IMR-90 (cell line): Measurements from ENCODE around the gene PCCA. TPM values are rescaled to one million over a fixed set of nuclear protein-coding genes. Genes with fewer than 3 reads are reported as not detected.

Source experiments
- ATAC-seq: fragments of 200-7000 bp; cut with Tn5 transposase; 2 replicates; pipeline ENCODE4 v1.9.1; 2020; ENCODE audit warnings: low read depth, mild to moderate bottlenecking, moderate library complexity
- BruUV-seq: library from RNA; stranded (reverse); fragments of 400-500 nt; replicated peaks from 2 replicates; lab custom pipeline; 2021; lab: Mats Ljungman, UMichigan
- CTCF ChIA-PET: fragments of 300-600 bp; formaldehyde crosslinking; extraction: SDS; loops from one replicate; lab custom pipeline; 2021; ENCODE audit warnings: antibody characterized with exemption; lab: Yijun Ruan, JAX
- POLR2A ChIA-PET: fragments of 300-600 bp; sonication (Branson Sonifier 250); formaldehyde crosslinking; loops from one replicate; lab custom pipeline; 2022; ENCODE audit warnings: antibody characterized with exemption; ENCODE audit not compliant: unreplicated experiment; lab: Charles Lee
- DNase-seq: peaks from one replicate; pipeline ENCODE4 v3.0.0; 2013
- H2AFZ ChIP-seq: replicated peaks from 2 replicates; pipeline ENCODE3; 2013; ENCODE audit warnings: low read length, mild to moderate bottlenecking; ENCODE audit not compliant: poor library complexity
- H2AK5ac ChIP-seq: 2 replicates; pipeline ENCODE4 v1.6.1; 2013; ENCODE audit warnings: low read depth, low read length, inconsistent platforms
- H2AK9ac ChIP-seq: replicated peaks from 2 replicates; pipeline ENCODE3; 2013; ENCODE audit warnings: mild to moderate bottlenecking, low read depth, low read length, moderate library complexity; ENCODE audit not compliant: poor library complexity
- H2BK120ac ChIP-seq: 2 replicates; pipeline ENCODE4 v1.6.1; 2013; ENCODE audit warnings: low read depth, low read length, inconsistent platforms
- H2BK15ac ChIP-seq: 3 replicates; pipeline ENCODE4 v1.6.1; 2013; ENCODE audit warnings: low read depth, low read length, inconsistent platforms
- H2BK20ac ChIP-seq: 2 replicates; pipeline ENCODE4 v1.6.1; 2013; ENCODE audit warnings: low read depth, mild to moderate bottlenecking, inconsistent platforms, low read length, moderate library complexity
- H2BK5ac ChIP-seq: 2 replicates; pipeline ENCODE4 v1.6.1; 2013; ENCODE audit warnings: mild to moderate bottlenecking, low read depth, low read length, inconsistent platforms; ENCODE audit not compliant: poor library complexity, severe bottlenecking
- H3K14ac ChIP-seq: replicated peaks from 2 replicates; pipeline ENCODE4 v1.6.1; 2013; ENCODE audit warnings: low read depth, low read length, inconsistent platforms
- H3K18ac ChIP-seq: 2 replicates; pipeline ENCODE4 v1.6.1; 2013; ENCODE audit warnings: low read depth, low read length, control low read depth
- H3K23ac ChIP-seq: 2 replicates; pipeline ENCODE4 v1.6.1; 2013; ENCODE audit warnings: low read depth, low read length, inconsistent platforms
- H3K27ac ChIP-seq: 2 replicates; pipeline ENCODE4 v1.5.1; 2013; ENCODE audit warnings: mild to moderate bottlenecking, control low read depth, low read length; ENCODE audit not compliant: insufficient read depth
- H3K27me3 ChIP-seq: 2 replicates; pipeline ENCODE4 v1.6.1; 2013; ENCODE audit warnings: low read length; ENCODE audit not compliant: control insufficient read depth, insufficient read depth
- H3K36me3 ChIP-seq: 2 replicates; pipeline ENCODE4 v1.6.1; 2013; ENCODE audit warnings: low read length, mixed read lengths; ENCODE audit not compliant: control insufficient read depth, insufficient read depth
- H3K4ac ChIP-seq: 2 replicates; pipeline ENCODE4 v1.6.1; 2013; ENCODE audit warnings: low read depth, low read length, inconsistent platforms
- H3K4me1 ChIP-seq: 2 replicates; pipeline ENCODE4 v1.6.1; 2013; ENCODE audit warnings: low read length, mixed read lengths; ENCODE audit not compliant: control insufficient read depth, insufficient read depth
- H3K4me2 ChIP-seq: 2 replicates; pipeline ENCODE4 v1.6.1; 2013; ENCODE audit warnings: low read depth, mild to moderate bottlenecking, control low read depth, low read length, moderate library complexity
- H3K4me3 ChIP-seq: 2 replicates; pipeline ENCODE4 v1.5.1; 2013; ENCODE audit warnings: low read depth, mild to moderate bottlenecking, control low read depth, low read length, moderate library complexity; ENCODE audit not compliant: insufficient read depth
- H3K56ac ChIP-seq: 2 replicates; pipeline ENCODE4 v1.6.1; 2013; ENCODE audit warnings: low read length, inconsistent platforms; ENCODE audit not compliant: insufficient read depth; ENCODE audit errors: extremely low read depth
- H3K79me1 ChIP-seq, 2 experiments: 2 replicates each; pipeline ENCODE4 v1.6.1; 2013; ENCODE audit warnings: low read length in 2 of 2, inconsistent platforms in 1 of 2, low read depth in 1 of 2
- H3K9ac ChIP-seq: 2 replicates; pipeline ENCODE4 v1.6.1; 2013; ENCODE audit warnings: low read depth, low read length, control low read depth
- H3K9me1 ChIP-seq: 2 replicates; pipeline ENCODE4 v1.6.1; 2013; ENCODE audit warnings: low read length, inconsistent platforms; ENCODE audit not compliant: insufficient read depth
- H3K9me3 ChIP-seq: 2 replicates; pipeline ENCODE4 v1.6.1; 2013; ENCODE audit warnings: low read length; ENCODE audit not compliant: control insufficient read depth, insufficient read depth
- H4K20me1 ChIP-seq: 2 replicates; pipeline ENCODE4 v1.6.1; 2013; ENCODE audit warnings: low read length, inconsistent platforms; ENCODE audit not compliant: insufficient read depth
- H4K5ac ChIP-seq: 2 replicates; pipeline ENCODE4 v1.6.1; 2013; ENCODE audit warnings: mild to moderate bottlenecking, low read depth, low read length, control low read depth
- H4K8ac ChIP-seq, 2 experiments: 2 replicates each; pipeline ENCODE4 v1.6.1; 2013; ENCODE audit warnings: low read depth in 2 of 2, low read length in 2 of 2, control low read depth in 1 of 2, inconsistent platforms in 1 of 2
- H4K91ac ChIP-seq: 2 replicates; pipeline ENCODE4 v1.6.1; 2013; ENCODE audit warnings: low read depth, low read length, inconsistent platforms; ENCODE audit not compliant: insufficient read depth
- CEBPB ChIP-seq: IDR thresholded peaks from 2 replicates; pipeline ENCODE4 v1.6.1; 2012; ENCODE audit warnings: low read depth, low read length, improper control_type of control experiment
- CHD1 ChIP-seq: IDR thresholded peaks from 2 replicates; pipeline ENCODE4 v1.6.1; 2012; ENCODE audit warnings: low read depth, low read length, improper control_type of control experiment
- FOS ChIP-seq: fragments of 150-350 bp; IDR thresholded peaks from 2 replicates; pipeline ENCODE4 v1.6.1; 2016; ENCODE audit warnings: low read depth, low read length
- MAFK ChIP-seq: IDR thresholded peaks from 2 replicates; pipeline ENCODE4 v1.6.1; 2012; ENCODE audit warnings: low read depth, low read length, improper control_type of control experiment
- MAZ ChIP-seq: IDR thresholded peaks from 2 replicates; pipeline ENCODE4 v1.6.1; 2012; ENCODE audit warnings: low read depth, mild to moderate bottlenecking, low read length, improper control_type of control experiment, moderate library complexity, borderline replicate concordance
- MXI1 ChIP-seq: IDR thresholded peaks from 2 replicates; pipeline ENCODE4 v1.6.1; 2012; ENCODE audit warnings: low read depth, mild to moderate bottlenecking, low read length, moderate library complexity, borderline replicate concordance
- NFE2L2 ChIP-seq: fragments of 150-350 bp; IDR thresholded peaks from 2 replicates; pipeline ENCODE4 v1.6.1; 2016; ENCODE audit warnings: low read depth, mild to moderate bottlenecking, low read length
- RAD21 ChIP-seq: IDR thresholded peaks from 2 replicates; pipeline ENCODE4 v1.6.1; 2012; ENCODE audit warnings: low read length, improper control_type of control experiment
- RCOR1 ChIP-seq: IDR thresholded peaks from 2 replicates; pipeline ENCODE4 v1.6.1; 2012; ENCODE audit warnings: mild to moderate bottlenecking, low read length, improper control_type of control experiment; ENCODE audit not compliant: insufficient replicate concordance
- SMC3 ChIP-seq: fragments of 150-350 bp; IDR thresholded peaks from 2 replicates; pipeline ENCODE4 v1.6.1; 2016; ENCODE audit warnings: low read depth, mild to moderate bottlenecking, antibody characterized with exemption, low read length, moderate library complexity
- WGBS, 2 experiments: methylation state at CpG; one replicate each; pipeline versions ENCODE4 v1.1.5 to v1.1.7; 2013; ENCODE audit warnings: missing lambda C conversion rate in 2 of 2; ENCODE audit not compliant: insufficient read length in 1 of 2; ENCODE audit errors: extremely low coverage in 2 of 2; 5-methylcytosine and 5-hydroxymethylcytosine counted together
- dilution Hi-C: fragments of 300-500 bp; cut with HindIII; formaldehyde crosslinking; loops from one replicate; pipeline ENCODE4 v1.14.3; 2018; ENCODE audit warnings: low sequenced_read_pairs; ENCODE audit not compliant: unreplicated experiment
- in situ Hi-C: fragments of 300-500 bp; cut with MboI; formaldehyde crosslinking; loops from 3 replicates; pipeline ENCODE4 v1.14.3; 2019; ENCODE audit warnings: low sequenced_read_pairs, inconsistent platforms, mixed read lengths
- intact Hi-C: fragments of 100-400 bp; cut with micrococcal nuclease; formaldehyde crosslinking; loops from 2 replicates; pipeline ENCODE4 v1.10.0; 2022
- polyA plus RNA-seq, 3 experiments: library from polyadenylated mRNA; depleted of rRNA; stranded (reverse); fragments of >200 nt; gene quantifications; 2 replicates each; pipeline ENCODE4 v1.2.3, GENCODE V29; 2012; ENCODE audit warnings: low replicate concordance in 1 of 3
- total RNA-seq: library from RNA; depleted of rRNA; stranded (reverse); fragments of >200 nt; gene quantifications from 2 replicates; pipeline ENCODE4 v1.2.3, GENCODE V29; 2012
- TF ChIP-seq, protein P1 (sequence below): fragments of 150-350 bp; IDR thresholded peaks from 2 replicates; pipeline ENCODE4 v1.6.1; 2016; ENCODE audit warnings: low read depth, mild to moderate bottlenecking, low read length, moderate library complexity, borderline replicate concordance

The PCCA gene
- total and polyA plus RNA-seq, 2 of the 4 experiments (the other 2 are of a cell fraction): 7.6 to 24.0 TPM

DNA sequence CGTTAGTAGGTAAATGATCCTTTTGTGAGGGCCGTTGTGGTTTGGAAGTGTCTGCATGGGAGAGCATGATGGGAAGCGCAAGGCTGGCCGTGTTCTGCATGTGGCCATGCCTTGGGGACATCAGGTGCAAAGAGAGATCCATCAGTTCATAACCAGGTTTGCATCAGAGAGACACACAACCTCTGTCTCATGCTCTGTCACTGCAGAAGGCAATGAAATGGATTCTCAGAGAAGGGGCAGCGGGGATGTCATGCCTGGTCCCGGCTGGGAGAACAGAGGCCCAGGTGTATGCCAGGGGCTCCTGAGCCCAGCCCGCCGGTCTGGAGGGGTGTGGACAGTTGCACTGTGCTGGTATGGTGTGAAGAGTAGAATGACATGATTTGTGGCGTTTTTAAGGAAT is 439.5 kb downstream of the PCCA start:
- no peak overlapping the region for H2BK120ac ChIP-seq
- H4K8ac ChIP-seq: no peak overlapping the region
- no CpG with 5 or more reads among the region's 9 CpGs for WGBS, 2 experiments
- no peak overlapping the region for H3K56ac ChIP-seq
- no peak overlapping the region for H2BK15ac ChIP-seq
- H3K18ac ChIP-seq: no peak overlapping the region
- intact Hi-C loops: no loop called here
- dilution Hi-C loops: no loop called here
- H3K79me1 ChIP-seq: no peaks in the 10 kb centered on the region
- no peak overlapping the region for H3K23ac ChIP-seq
- H2AK5ac ChIP-seq: no peak overlapping the region
- POLR2A ChIA-PET: no interaction called here
- H2AK9ac ChIP-seq: no peak overlapping the region
- H2BK20ac ChIP-seq: no peak overlapping the region
- no peak overlapping the region for H3K4ac ChIP-seq
- no peaks in the 10 kb centered on the region for H3K27me3 ChIP-seq
- no peak for ATAC-seq
- in situ Hi-C loops: no loop called here
- H2AFZ ChIP-seq: no peak overlapping the region
- CTCF ChIA-PET: no interaction called here
- H3K9ac ChIP-seq: no peak overlapping the region
- no peak overlapping the region for H3K4me3 ChIP-seq
- no TSS peak for BruUV-seq
- no peak overlapping the region for H4K91ac ChIP-seq
- H3K4me2 ChIP-seq: no peak overlapping the region
- no peak for TF ChIP-seq CHD1
- no peak for TF ChIP-seq MAFK
- TF ChIP-seq RCOR1: no peak
- TF ChIP-seq MAZ: no peak
- TF ChIP-seq MXI1: no peak
- no peak for TF ChIP-seq NFE2L2
- TF ChIP-seq CEBPB: no peak
- no peak for TF ChIP-seq FOS
- TF ChIP-seq SMC3: no peak
- TF ChIP-seq, protein P1, sequence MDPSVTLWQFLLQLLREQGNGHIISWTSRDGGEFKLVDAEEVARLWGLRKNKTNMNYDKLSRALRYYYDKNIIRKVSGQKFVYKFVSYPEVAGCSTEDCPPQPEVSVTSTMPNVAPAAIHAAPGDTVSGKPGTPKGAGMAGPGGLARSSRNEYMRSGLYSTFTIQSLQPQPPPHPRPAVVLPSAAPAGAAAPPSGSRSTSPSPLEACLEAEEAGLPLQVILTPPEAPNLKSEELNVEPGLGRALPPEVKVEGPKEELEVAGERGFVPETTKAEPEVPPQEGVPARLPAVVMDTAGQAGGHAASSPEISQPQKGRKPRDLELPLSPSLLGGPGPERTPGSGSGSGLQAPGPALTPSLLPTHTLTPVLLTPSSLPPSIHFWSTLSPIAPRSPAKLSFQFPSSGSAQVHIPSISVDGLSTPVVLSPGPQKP: no peak
- no peak for TF ChIP-seq RAD21
- no peaks in the 10 kb centered on the region for H3K9me3 ChIP-seq
- H3K4me1 ChIP-seq: peaks cover 2% of the 10 kb centered on the region
- peaks cover 5% of the 10 kb centered on the region for H3K36me3 ChIP-seq
- H4K5ac ChIP-seq: no peak overlapping the region
- H3K14ac ChIP-seq: no peak overlapping the region
- H2BK5ac ChIP-seq: no peak overlapping the region
- H3K9me1 ChIP-seq: no peaks in the 10 kb centered on the region
- H3K27ac ChIP-seq: no peak overlapping the region
- no peaks in the 10 kb centered on the region for H4K20me1 ChIP-seq
- no peak for DNase-seq
